NOMO-1 treated with dmso at 0.1 percent for 144 hours (cell line): ENCODE measurements around the gene PTGIR.

Source experiments
- DNase-seq: peaks from one replicate; lab custom pipeline; 2025; ENCODE audit not compliant: unreplicated experiment; lab: John Stamatoyannopoulos, UW

Gene PTGIR

GRCh38 chr19:46616631-46617322, 8.1 kb downstream of the PTGIR start:
- no peak for DNase-seq

- DNase-seq: no peak
Measured at GRCh38 chr19:46615966-46616365, 8.9 kb downstream of the PTGIR start.

DNA sequence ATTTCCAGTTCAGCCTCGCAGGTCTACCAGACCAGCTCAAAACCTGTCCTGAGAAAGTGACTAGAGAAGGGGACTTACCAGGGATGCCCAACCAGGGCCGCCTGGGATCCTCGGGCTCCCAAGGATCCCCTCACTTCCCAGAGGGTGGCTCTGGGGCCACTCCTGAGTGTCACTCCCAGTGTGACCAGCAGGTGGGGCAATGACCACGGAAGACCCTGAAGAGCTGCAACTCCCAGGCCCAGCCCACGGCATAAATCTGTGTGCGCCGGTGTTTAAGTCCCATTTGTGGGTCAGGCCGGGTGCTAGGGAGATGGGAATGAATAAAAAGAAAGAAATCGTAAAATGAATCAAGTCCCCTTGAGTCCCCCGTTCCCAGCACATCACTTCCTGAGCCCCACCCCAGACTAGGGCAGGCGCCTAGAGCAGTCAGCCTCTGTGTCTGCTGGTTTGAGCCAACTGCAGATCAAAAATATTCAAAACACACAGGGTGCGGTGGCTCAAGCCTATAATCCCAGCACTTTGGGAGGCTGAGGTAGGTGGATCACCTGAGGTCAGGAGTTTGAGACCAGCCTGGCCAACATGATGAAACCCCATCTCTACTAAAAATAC, 10.7 kb downstream of the PTGIR start:
- DNase-seq: no peak

GRCh38 chr19:46613525-46613924, 11.4 kb downstream of the PTGIR start:
- DNase-seq: no peak

- DNase-seq: no peak
Measured at GRCh38 chr19:46611776-46612175, 13.1 kb downstream of the PTGIR start.

DNA sequence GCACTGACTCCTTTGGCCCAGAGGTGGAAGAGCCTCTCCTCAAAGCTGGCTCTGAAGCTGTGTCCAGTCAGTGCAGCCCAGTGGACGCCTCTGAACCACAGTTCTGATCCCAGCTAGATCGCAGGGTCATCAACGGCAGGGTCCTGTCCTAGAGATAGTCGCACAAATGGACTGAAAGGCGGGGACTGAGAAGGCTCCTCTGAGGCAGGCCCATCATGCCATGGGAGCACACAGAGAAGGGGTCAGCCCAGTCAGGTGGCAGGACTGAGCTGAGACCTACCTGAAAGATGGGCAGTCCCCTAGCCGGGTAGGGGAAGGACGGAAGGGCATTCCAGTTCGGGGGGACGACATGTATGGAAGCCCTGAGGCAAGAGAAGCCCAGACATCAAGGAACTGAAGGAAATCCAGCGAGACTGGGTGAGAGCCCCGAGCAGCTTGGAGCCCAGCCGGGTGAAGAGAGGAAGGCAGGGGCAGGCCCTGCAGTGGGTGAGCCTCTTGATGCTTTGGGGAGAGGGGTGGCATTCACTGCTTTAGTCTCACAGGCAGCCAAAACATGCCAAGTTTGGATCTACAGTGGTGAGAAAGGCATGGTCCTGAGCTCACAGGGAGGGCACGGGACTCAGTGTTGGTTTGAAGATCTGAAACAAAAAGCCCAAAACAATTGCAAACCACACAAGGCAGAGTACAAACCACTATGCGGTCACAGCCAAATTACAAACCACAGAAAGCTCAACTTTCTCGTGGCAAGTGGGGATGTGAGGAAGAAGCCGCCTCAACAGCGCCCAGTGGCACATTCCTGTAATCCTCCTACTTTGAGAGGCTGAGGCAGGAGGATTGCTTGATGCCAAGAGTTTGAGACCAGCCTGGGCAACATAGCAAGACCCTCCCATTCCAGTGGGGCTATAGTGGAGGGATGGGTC, 13.8 kb downstream of the PTGIR start:
- no peak for DNase-seq

- DNase-seq: no peak
Measured at GRCh38 chr19:46610413-46610775, 14.5 kb downstream of the PTGIR start.

DNA sequence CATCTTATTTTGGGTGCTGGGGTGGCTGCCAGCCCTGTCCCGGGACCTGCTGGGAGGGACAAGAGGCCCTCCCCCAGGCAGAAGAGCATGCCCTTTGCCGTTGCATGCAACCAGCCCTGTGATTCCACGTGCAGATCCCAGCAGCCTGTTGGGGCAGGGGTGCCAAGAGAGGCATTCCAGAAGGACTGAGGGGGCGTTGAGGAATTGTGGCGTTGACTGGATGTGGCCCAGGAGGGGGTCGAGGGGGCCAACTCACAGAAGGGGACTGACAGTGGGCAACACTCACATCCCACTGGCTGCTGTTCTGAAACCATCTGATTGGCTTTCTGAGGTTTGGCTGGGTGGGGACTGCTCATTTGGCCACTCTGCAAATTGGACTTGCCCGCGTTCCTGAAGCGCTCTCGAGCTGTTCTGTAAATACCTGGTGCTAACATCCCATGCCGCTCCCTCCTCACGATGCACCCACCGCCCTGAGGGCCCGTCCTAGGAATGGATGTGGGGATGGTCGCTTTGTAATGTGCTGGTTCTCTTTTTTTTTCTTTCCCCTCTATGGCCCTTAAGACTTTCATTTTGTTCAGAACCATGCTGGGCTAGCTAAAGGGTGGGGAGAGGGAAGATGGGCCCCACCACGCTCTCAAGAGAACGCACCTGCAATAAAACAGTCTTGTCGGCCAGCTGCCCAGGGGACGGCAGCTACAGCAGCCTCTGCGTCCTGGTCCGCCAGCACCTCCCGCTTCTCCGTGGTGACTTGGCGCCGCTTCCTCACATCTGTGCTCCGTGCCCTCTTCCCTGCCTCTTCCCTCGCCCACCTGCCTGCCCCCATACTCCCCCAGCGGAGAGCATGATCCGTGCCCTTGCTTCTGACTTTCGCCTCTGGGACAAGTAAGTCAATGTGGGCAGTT, 15.1 kb downstream of the PTGIR start:
- no peak for DNase-seq

DNA sequence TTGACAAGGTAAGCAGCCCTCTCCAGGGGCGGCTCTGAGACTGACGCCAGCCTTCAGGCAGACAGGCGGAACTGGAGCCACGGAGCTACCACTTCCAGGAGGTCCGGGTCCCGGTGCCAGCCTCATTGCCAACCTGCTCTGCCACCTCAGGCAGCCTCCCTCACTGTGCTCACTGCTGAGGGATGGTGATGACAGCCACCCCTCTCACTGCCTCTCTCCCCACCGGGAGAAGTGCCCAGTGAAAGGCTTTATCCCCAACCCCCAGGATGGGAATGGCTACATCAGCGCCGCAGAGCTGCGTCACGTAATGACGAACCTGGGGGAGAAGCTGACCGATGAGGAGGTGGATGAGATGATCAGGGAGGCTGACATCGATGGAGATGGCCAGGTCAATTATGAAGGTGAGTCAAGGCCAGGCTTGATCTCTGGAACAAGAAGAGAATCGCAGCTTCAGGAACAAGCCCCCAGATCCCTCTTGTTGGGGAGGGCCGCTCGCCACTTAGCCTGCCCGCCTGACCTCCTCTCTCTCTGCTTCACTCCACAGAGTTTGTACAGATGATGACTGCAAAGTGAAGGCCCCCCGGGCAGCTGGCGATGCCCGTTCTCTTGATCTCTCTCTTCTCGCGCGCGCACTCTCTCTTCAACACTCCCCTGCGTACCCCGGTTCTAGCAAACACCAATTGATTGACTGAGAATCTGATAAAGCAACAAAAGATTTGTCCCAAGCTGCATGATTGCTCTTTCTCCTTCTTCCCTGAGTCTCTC, 16.1 kb downstream of the PTGIR start:
- DNase-seq: no peak

- no peak for DNase-seq
Measured at GRCh38 chr19:46608178-46608577, 16.7 kb downstream of the PTGIR start.

DNA sequence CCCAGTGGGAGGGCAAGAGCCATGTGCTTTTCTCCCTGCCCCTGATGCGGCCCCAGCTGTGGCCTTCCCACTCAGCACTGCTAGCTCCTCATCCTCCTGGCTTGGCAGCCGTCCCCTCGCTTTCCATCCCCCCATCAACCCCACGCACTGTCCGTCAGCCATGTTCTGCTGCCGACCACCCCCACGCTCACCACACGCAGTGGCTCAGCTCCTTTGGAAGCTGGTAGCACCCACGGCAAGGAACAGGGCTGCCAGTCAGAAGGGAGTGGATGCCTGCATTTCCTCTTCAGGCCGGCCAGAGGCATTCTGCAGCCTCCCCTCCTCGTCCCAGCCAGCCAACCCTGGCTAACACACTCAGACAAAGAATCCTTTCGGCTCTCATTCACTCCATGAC, 17.4 kb downstream of the PTGIR start:
- DNase-seq: no peak

DNA sequence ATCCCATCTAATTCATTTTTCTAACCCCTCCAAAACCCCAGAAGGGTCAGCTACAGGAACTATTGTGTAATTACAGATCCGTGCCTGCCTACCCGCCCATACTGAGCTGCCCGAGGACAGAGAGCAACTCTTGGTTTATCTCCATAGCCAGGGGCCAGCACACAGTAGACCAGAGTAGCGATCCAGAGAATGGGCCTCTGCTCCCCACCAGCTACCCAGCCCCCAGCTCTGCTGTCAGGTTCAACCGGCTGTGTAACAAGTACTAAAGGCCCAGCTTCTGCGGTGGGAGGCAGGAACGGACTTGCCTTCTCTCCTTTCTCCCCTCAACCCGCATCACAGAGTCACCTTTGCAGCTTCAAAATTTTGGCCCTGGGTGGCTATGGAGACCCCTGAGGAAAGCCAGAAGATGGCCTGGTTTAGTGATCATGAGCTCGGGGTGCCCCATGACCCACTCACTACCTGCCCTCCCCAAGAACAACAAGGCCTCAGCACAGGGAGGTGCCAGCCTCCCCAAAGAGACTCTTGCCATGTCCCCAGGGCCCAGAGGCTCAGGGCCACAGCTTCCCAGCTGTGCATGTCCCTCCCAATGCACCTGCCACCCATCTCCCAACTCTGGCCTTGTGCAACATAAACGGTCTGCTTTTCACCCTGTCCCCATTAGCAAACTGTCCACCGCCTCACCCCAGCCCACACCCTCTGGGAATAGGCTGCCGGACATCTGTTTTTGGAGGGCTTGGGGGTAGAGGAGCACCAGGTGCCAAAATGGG, 18.0 kb downstream of the PTGIR start:
- DNase-seq: no peak

DNA sequence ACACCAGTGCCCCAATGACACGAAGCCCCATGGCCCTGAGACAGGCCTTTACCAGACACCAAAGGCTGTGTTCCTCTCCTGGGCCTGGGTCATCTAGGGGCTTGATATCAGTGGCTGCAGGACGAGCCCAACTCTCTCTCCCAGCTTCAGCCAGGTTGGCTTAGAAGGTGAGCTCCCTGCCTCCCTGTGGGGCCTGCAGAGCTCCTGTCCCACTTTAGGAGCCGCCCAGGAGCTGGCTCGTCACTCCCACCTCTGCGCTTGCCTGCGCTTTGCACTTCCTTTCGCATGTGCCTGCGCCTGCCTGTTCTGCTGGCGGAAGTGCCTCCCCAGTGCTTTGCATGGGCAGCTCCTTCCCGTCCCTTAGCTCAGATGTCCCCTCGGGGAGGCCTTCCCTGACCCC, 18.9 kb downstream of the PTGIR start:
- no peak for DNase-seq

- no peak for DNase-seq
Measured at GRCh38 chr19:46605356-46605821, 19.5 kb downstream of the PTGIR start.

DNA sequence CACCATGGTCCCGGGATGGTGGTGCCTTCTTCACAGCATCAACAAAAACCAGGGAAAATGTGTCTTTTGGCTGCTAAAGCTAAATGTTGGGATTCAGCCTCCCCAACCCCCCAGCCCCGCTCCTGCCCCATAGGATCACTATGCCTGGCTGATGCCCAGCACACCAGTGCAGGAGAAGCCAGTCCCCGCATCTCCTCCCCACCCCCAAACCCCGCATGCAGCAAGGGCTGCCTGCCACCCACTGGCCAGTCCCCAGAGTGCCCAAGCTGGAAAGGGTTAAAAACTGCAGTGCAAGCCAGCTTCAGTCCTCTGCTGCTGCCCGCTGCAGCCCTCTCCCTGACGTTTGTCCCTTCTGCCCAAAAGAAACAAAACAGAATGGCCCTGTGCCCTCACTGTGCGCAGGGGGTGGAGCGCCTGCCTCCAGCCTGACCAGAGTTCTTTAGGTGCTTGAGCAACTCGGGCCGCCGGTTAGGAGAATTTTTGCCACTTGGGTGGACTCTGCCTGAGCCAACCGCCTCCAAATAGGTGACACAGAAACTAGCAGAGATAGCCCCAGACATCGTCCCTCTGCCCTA, 20.0 kb downstream of the PTGIR start:
- DNase-seq: no peak

DNA sequence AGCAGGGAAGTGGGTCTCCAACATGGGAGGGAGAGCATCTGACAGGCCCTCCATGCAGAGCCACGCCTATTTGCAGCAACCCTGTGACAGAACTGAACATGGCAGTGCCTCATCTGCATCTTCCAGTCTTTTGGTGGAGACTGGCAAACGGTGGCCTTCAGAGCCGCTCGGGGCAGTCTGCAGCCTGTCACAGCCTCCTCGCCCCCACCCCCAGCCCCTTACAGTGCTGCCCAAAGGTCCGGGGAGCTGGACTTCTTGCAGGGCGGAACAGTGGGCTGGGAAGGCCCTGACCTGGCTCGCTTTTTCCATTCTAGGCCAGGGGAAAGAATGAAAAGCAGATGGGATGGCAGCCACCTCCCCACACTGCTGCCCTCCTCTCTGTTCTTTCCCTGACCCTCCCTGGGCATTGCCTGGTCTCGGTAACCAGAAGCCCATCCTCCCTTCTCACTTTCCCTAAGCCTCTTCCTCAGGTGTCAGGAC, 21.1 kb downstream of the PTGIR start:
- DNase-seq: no peak

- DNase-seq: no peak
Measured at GRCh38 chr19:46603195-46603637, 21.7 kb downstream of the PTGIR start.

GRCh38 chr19:46602392-46603194, 22.3 kb downstream of the PTGIR start:
- DNase-seq: no peak
